Endothelial cell of umbilical vein (primary cell): ENCODE results near the gene ANO4.

Source experiments
- CTCF ChIP-seq, 2 donors: IDR thresholded peaks; 1 replicate in 1 of 2; 2 replicates in 1 of 2; pipeline ENCODE4 v1.5.1; 2011; ENCODE audit warnings: low read length in 2 of 2, mild to moderate bottlenecking in 2 of 2, moderate library complexity in 2 of 2, control low read depth in 1 of 2, inconsistent platforms in 1 of 2, low read depth in 1 of 2; ENCODE audit not compliant: insufficient read depth in 1 of 2; ENCODE audit errors: extremely low read depth in 1 of 2
- EZH2 ChIP-seq: IDR thresholded peaks from 2 replicates; pipeline ENCODE4 v1.6.1; 2012; ENCODE audit warnings: borderline replicate concordance, low read depth, mild to moderate bottlenecking, moderate library complexity, low read length, inconsistent platforms; ENCODE audit not compliant: severe bottlenecking
- FOS ChIP-seq: IDR thresholded peaks from 2 replicates; pipeline ENCODE4 v1.6.1; 2011; ENCODE audit warnings: mild to moderate bottlenecking, low read length, moderate library complexity, borderline replicate concordance; ENCODE audit not compliant: insufficient read depth
- GATA2 ChIP-seq: IDR thresholded peaks from 2 replicates; pipeline ENCODE4 v1.7.0; 2011; ENCODE audit warnings: low read depth, mild to moderate bottlenecking, moderate library complexity, mixed read lengths, low read length; ENCODE audit not compliant: insufficient read length, insufficient read depth
- JUN ChIP-seq: IDR thresholded peaks from 2 replicates; pipeline ENCODE4 v1.6.1; 2011; ENCODE audit warnings: borderline replicate concordance, low read depth; ENCODE audit not compliant: insufficient read length, insufficient read depth
- MAX ChIP-seq: IDR thresholded peaks from 2 replicates; pipeline ENCODE4 v1.6.1; 2011; ENCODE audit not compliant: insufficient read depth, insufficient read length
- MYC ChIP-seq: IDR thresholded peaks from one replicate; pipeline ENCODE4 v1.6.1; 2011; ENCODE audit warnings: mild to moderate bottlenecking, low read depth, low read length
- POLR2A ChIP-seq: IDR thresholded peaks from 2 replicates; pipeline ENCODE4 v1.6.1; 2012; ENCODE audit warnings: low read depth, mild to moderate bottlenecking, control low read depth, low read length
- POLR2AphosphoS5 ChIP-seq: IDR thresholded peaks from 2 replicates; pipeline ENCODE4 v1.6.1; 2012; ENCODE audit warnings: low read depth, mild to moderate bottlenecking, control low read depth, low read length, moderate library complexity; ENCODE audit not compliant: insufficient read depth

DNA sequence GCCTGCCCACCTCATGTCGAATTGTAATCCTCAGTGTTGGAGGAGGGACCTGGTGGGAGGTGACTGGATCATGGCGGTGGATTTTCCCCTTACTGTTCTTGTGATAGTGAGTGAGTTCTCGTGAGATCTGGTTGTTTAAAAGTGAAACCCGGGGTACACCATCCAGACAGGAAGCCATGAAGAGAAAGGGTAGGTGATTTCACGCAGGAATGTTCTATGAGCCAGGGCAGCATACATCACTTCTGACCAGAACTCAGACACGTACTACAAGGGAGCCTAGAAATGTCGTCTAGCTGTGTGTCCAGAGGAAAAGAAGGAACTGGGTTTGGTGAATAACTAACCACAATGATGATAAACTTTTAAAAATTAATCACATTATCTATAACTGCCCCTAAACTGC lies 80.6 kb downstream of the ANO4 start:
- TF ChIP-seq POLR2A (no peak), CTCF (IDR thresholded peaks at IDR 0.05; ENCODE audit: extremely low read depth in 1 of 2, insufficient read depth in 1 of 2, low read depth in 1 of 2, low read length in 2 of 2) (no peak), GATA2 (no peak), EZH2 (no peak), MAX (no peak), FOS (no peak), MYC (no peak), POLR2AphosphoS5 (no peak), JUN (no peak)
